Measurements from ENCODE around the gene CNIH1.

The CNIH1 gene

DNA sequence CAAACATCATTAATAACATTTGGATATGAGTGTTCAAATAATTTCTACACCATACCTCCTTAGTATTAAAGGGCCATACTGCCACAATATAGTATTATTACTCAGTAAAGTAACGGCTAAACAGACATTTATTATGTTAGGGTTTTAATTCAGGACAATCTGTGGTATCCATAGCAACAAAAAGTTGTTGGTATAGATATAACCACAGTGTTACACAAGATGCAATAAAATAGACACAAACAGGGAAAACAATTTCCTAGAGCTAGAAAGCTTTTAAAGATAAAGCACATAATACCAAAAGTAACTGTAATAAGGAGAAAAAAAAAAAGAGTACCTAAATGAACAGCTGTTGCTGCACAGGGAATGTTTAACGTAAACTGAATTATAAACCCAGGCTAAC, 16.1 kb downstream of the CNIH1 start:
- H3K27ac ChIP-seq, result no peak overlapping the region
- no peaks in the 10 kb centered on the region for H3K79me2 ChIP-seq (ENCODE audit: insufficient read depth, low read depth)
- H3K9ac ChIP-seq, result no peak overlapping the region
- no peaks in the 10 kb centered on the region for H3K27me3 ChIP-seq (ENCODE audit: insufficient read depth, low read depth)
- no peaks in the 10 kb centered on the region for H3K4me1 ChIP-seq (ENCODE audit: low read depth, poor library complexity, severe bottlenecking)
- H3K4me2 ChIP-seq, result no peak overlapping the region
- no peaks in the 10 kb centered on the region for H4K20me1 ChIP-seq (ENCODE audit: insufficient read depth)
- no peak overlapping the region for H3K4me3 ChIP-seq (IDR thresholded peaks at IDR 0.05; ENCODE audit: insufficient read depth, low read depth, low read length)
- H2AFZ ChIP-seq (ENCODE audit: low read depth), result no peak overlapping the region
- H3K36me3 ChIP-seq (ENCODE audit: insufficient read depth), result no peaks in the 10 kb centered on the region
- no peak for TF ChIP-seq CTCF (conservative IDR thresholded peaks at IDR 0.05; ENCODE audit: low read depth, low read length)

- Histone ChIP-seq H3K27me3 (ENCODE audit: insufficient read depth, low read depth) (no peaks in the 10 kb centered on the region), H3K9ac (no peak overlapping the region), H3K27ac (no peak overlapping the region), H3K4me2 (no peak overlapping the region), H3K4me1 (ENCODE audit: low read depth, poor library complexity, severe bottlenecking) (no peaks in the 10 kb centered on the region), H4K20me1 (ENCODE audit: insufficient read depth) (no peaks in the 10 kb centered on the region), H3K79me2 (ENCODE audit: insufficient read depth, low read depth) (no peaks in the 10 kb centered on the region), H3K36me3 (ENCODE audit: insufficient read depth) (no peaks in the 10 kb centered on the region), H3K4me3 (IDR thresholded peaks at IDR 0.05; ENCODE audit: insufficient read depth, low read depth, low read length) (no peak overlapping the region), H2AFZ (ENCODE audit: low read depth) (no peak overlapping the region)
- TF ChIP-seq CTCF (conservative IDR thresholded peaks at IDR 0.05; ENCODE audit: low read depth, low read length), result no peak
These were observed 16.7 kb downstream of the CNIH1 start for GRCh38 chr14:54424479-54424901.

- no peak for TF ChIP-seq CTCF (conservative IDR thresholded peaks at IDR 0.05; ENCODE audit: low read depth, low read length)
- Histone ChIP-seq H3K4me1 (ENCODE audit: low read depth, poor library complexity, severe bottlenecking) (no peaks in the 10 kb centered on the region), H3K36me3 (ENCODE audit: insufficient read depth) (no peaks in the 10 kb centered on the region), H3K4me3 (IDR thresholded peaks at IDR 0.05; ENCODE audit: insufficient read depth, low read depth, low read length) (no peak overlapping the region), H2AFZ (ENCODE audit: low read depth) (no peak overlapping the region), H3K9ac (no peak overlapping the region), H3K4me2 (no peak overlapping the region), H3K27ac (no peak overlapping the region), H4K20me1 (ENCODE audit: insufficient read depth) (no peaks in the 10 kb centered on the region), H3K79me2 (ENCODE audit: insufficient read depth, low read depth) (no peaks in the 10 kb centered on the region), H3K27me3 (ENCODE audit: insufficient read depth, low read depth) (no peaks in the 10 kb centered on the region)
These were observed 17.2 kb downstream of the CNIH1 start for GRCh38 chr14:54423991-54424390.

DNA sequence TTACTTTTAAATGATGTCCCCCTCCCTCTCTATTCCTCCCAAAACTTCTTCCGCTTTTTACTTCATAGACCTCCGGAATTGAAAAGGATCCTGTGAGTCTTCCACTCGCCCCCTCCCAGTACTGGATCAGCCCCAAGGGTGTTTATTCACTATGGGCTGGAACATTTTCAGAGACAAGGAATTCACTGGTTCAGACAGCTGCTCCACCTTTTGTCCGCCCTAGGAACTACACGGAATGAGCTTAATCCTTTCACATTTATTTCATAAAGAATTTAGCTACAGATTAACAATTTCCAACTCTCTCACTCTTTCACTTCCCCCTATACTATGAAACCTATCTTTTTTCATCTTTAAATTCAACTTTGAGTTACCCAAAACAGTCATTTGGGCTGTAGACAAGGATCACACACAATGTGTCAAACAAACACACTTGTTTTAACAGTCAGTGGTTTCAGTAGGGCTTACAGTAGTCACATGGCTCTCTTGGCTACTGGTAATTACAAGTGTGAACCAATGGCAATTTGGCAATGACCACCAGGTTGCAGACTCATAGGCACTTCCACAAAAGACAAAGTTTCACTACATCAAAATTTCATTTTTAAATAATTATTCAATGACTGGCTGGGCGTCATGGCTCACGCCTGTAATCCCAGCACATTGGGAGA, 20.6 kb downstream of the CNIH1 start:
- Histone ChIP-seq H3K27me3 (ENCODE audit: insufficient read depth, low read depth) (no peaks in the 10 kb centered on the region), H4K20me1 (ENCODE audit: insufficient read depth) (no peaks in the 10 kb centered on the region), H3K36me3 (ENCODE audit: insufficient read depth) (no peaks in the 10 kb centered on the region), H2AFZ (ENCODE audit: low read depth) (no peak overlapping the region), H3K4me3 (IDR thresholded peaks at IDR 0.05; ENCODE audit: insufficient read depth, low read depth, low read length) (no peak overlapping the region), H3K4me2 (no peak overlapping the region), H3K4me1 (ENCODE audit: low read depth, poor library complexity, severe bottlenecking) (no peaks in the 10 kb centered on the region), H3K79me2 (ENCODE audit: insufficient read depth, low read depth) (no peaks in the 10 kb centered on the region), H3K9ac (no peak overlapping the region), H3K27ac (no peak overlapping the region)
- peak; percentile 40 for TF ChIP-seq CTCF (conservative IDR thresholded peaks at IDR 0.05; ENCODE audit: low read depth, low read length)

Data from KMS-11 (cell line).